ENCODE data around the gene RASGEF1B.

- no peak for TF ChIP-seq POLR2A (IDR thresholded peaks at IDR 0.05; ENCODE audit: insufficient read depth in 1 of 2, low read depth in 2 of 2, low read length in 2 of 2)
- TF ChIP-seq ZNF614 (CRISPR knock-in tag; IDR thresholded peaks at IDR 0.05; ENCODE audit: borderline replicate concordance), result no peak
- TF ChIP-seq HIC2 (CRISPR knock-in tag; IDR thresholded peaks at IDR 0.05; ENCODE audit: low read depth), result no peak
Measured at GRCh38 chr4:81472281-81473182, 825 bp upstream of the RASGEF1B start.

Measured in HepG2 (cell line).